OCI-LY7 (cell line): ENCODE data around the gene KIAA1328. TPM values are rescaled to one million over a fixed set of nuclear protein-coding genes. Genes with fewer than 3 reads are reported as not detected.

Experiments
- BruUV-seq: library from RNA; stranded (reverse); fragments of 400-500 nt; replicated peaks from 2 replicates; lab custom pipeline; 2021; lab: Mats Ljungman, UMichigan
- CTCF ChIA-PET: fragments of 300-600 bp; sonication (Branson Sonifier 250); formaldehyde crosslinking; loops from one replicate; lab custom pipeline; 2022; ENCODE audit warnings: antibody characterized with exemption; ENCODE audit not compliant: unreplicated experiment; lab: Charles Lee
- POLR2A ChIA-PET: fragments of 300-600 bp; sonication (Branson Sonifier 250); formaldehyde crosslinking; loops from one replicate; lab custom pipeline; 2022; ENCODE audit warnings: antibody characterized with exemption; lab: Charles Lee
- DNase-seq: peaks from one replicate; pipeline ENCODE4 v3.0.0-alpha.2; 2015; ENCODE audit warnings: low spot score
- H2AFZ ChIP-seq: fragments of 200-600 bp; sonication (generic), shearing (Covaris generic); 2 replicates; pipeline ENCODE4 v1.6.1; 2014; ENCODE audit warnings: mild to moderate bottlenecking, antibody characterized with exemption, low read length, moderate library complexity
- H3K27ac ChIP-seq: fragments of 200-600 bp; sonication (generic); 2 replicates; pipeline ENCODE4 v1.5.1; 2014; ENCODE audit warnings: mixed run types, low read depth, mild to moderate bottlenecking, moderate library complexity, low read length, inconsistent platforms; ENCODE audit not compliant: poor library complexity, severe bottlenecking
- H3K36me3 ChIP-seq: fragments of 200-600 bp; sonication (generic); 2 replicates; pipeline ENCODE4 v1.6.1; 2014; ENCODE audit warnings: mild to moderate bottlenecking, antibody characterized with exemption, low read length, moderate library complexity, mixed read lengths; ENCODE audit not compliant: insufficient read depth
- H3K4me1 ChIP-seq: fragments of 200-600 bp; sonication (generic); 2 replicates; pipeline ENCODE4 v1.5.1; 2014; ENCODE audit warnings: mild to moderate bottlenecking, low read length; ENCODE audit not compliant: insufficient read depth, poor library complexity, severe bottlenecking
- H3K4me2 ChIP-seq: fragments of 200-600 bp; sonication (generic); 2 replicates; pipeline ENCODE4 v1.6.1; 2014; ENCODE audit warnings: mild to moderate bottlenecking, low read length
- H3K4me3 ChIP-seq: fragments of 200-600 bp; sonication (generic); 2 replicates; pipeline ENCODE4 v1.5.1; 2014; ENCODE audit warnings: mild to moderate bottlenecking, low read depth, low read length; ENCODE audit not compliant: poor library complexity, severe bottlenecking
- H3K79me2 ChIP-seq: fragments of 200-600 bp; sonication (generic); 2 replicates; pipeline ENCODE4 v1.6.1; 2016; ENCODE audit warnings: low read depth, mild to moderate bottlenecking, low read length, moderate library complexity, mixed read lengths; ENCODE audit not compliant: insufficient read depth
- H3K9me2 ChIP-seq: fragments of 200-600 bp; sonication (generic); 2 replicates; pipeline ENCODE4 v1.6.1; 2016; ENCODE audit warnings: mild to moderate bottlenecking, low read length, mixed read lengths; ENCODE audit not compliant: insufficient read depth
- H3K9me3 ChIP-seq: fragments of 200-600 bp; sonication (generic); 2 replicates; pipeline ENCODE4 v1.6.1; 2014; ENCODE audit warnings: mild to moderate bottlenecking, mixed run types, low read length, mixed read lengths
- H4K20me1 ChIP-seq: fragments of 200-600 bp; sonication (generic); 2 replicates; pipeline ENCODE4 v1.6.1; 2014; ENCODE audit warnings: mild to moderate bottlenecking, antibody characterized with exemption, low read length, moderate library complexity, mixed read lengths; ENCODE audit not compliant: insufficient read depth
- EZH2phosphoT487 ChIP-seq: fragments of 200-600 bp; sonication (generic); IDR thresholded peaks from 2 replicates; pipeline ENCODE4 v1.6.1; 2018; ENCODE audit warnings: low read depth, borderline replicate concordance, mild to moderate bottlenecking, mixed run types, antibody characterized with exemption, low read length, moderate library complexity, mixed read lengths
- intact Hi-C: fragments of 100-400 bp; cut with micrococcal nuclease; formaldehyde crosslinking; loops from one replicate; pipeline ENCODE4 v1.10.0; 2022; ENCODE audit not compliant: unreplicated experiment
- total RNA-seq, 2 experiments: library from RNA; depleted of rRNA in 1 of 2; stranded (reverse); fragments of >200 nt in 1 of 2; shearing (Covaris generic) in 1 of 2; gene quantifications; 2 replicates each; pipeline ENCODE4 v1.2.3, GENCODE V29; 2014 to 2022
- TF ChIP-seq, protein P1 (sequence below): fragments of 200-600 bp; sonication (generic); conservative IDR thresholded peaks from 2 replicates; pipeline ENCODE4 v1.5.1; 2014; ENCODE audit warnings: mild to moderate bottlenecking, antibody characterized with exemption, low read length, moderate library complexity, mixed read lengths

KIAA1328 gene
- total RNA-seq, 2 experiments from 2014 or later: 3.0 to 5.8 TPM

DNA sequence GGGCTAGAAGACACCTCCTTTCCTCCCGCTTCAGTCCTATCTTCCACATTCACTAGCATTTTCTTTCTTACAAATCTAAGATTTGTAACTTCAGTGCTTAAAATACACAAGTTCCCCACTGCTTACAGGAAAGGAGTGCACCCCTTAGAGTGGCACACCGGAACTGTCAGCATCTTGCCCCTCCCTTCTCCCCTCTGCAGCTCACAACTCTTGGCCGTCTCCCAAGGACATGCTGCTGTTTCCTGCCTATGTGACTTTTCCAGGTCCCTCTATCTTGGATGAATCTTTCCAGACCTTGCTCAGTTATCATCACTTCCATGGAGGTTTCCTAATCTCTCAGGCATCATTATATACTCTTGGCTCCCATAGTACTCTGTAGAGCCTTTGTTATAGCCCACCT is 401.8 kb downstream of the KIAA1328 start:
- ChIA-PET CTCF (no interaction called here), POLR2A (no interaction called here)
- Histone ChIP-seq H3K79me2 (no peaks in the 10 kb centered on the region), H3K36me3 (no peaks in the 10 kb centered on the region), H2AFZ (no peak overlapping the region), H3K27ac (no peak overlapping the region), H3K4me3 (no peak overlapping the region), H4K20me1 (no peaks in the 10 kb centered on the region), H3K4me1 (no peaks in the 10 kb centered on the region), H3K9me2 (no peaks in the 10 kb centered on the region), H3K4me2 (no peak overlapping the region), H3K9me3 (no peaks in the 10 kb centered on the region)
- TF ChIP-seq EZH2phosphoT487: no peak
- TF ChIP-seq, protein P1, sequence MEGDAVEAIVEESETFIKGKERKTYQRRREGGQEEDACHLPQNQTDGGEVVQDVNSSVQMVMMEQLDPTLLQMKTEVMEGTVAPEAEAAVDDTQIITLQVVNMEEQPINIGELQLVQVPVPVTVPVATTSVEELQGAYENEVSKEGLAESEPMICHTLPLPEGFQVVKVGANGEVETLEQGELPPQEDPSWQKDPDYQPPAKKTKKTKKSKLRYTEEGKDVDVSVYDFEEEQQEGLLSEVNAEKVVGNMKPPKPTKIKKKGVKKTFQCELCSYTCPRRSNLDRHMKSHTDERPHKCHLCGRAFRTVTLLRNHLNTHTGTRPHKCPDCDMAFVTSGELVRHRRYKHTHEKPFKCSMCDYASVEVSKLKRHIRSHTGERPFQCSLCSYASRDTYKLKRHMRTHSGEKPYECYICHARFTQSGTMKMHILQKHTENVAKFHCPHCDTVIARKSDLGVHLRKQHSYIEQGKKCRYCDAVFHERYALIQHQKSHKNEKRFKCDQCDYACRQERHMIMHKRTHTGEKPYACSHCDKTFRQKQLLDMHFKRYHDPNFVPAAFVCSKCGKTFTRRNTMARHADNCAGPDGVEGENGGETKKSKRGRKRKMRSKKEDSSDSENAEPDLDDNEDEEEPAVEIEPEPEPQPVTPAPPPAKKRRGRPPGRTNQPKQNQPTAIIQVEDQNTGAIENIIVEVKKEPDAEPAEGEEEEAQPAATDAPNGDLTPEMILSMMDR: no peak
- no peak for DNase-seq
- no TSS peak for BruUV-seq
- intact Hi-C loops: no loop called here

GRCh38 chr18:37231251-37231650 is 402.3 kb downstream of the KIAA1328 start:
- BruUV-seq: no TSS peak
- intact Hi-C loops: no loop called here

GRCh38 chr18:37235583-37235982 is 406.7 kb downstream of the KIAA1328 start:
- Histone ChIP-seq H2AFZ (no peak overlapping the region), H3K4me1 (no peaks in the 10 kb centered on the region), H3K36me3 (no peaks in the 10 kb centered on the region), H3K27ac (no peak overlapping the region), H3K9me3 (no peaks in the 10 kb centered on the region), H3K4me3 (no peak overlapping the region), H3K4me2 (no peak overlapping the region), H3K9me2 (no peaks in the 10 kb centered on the region), H3K79me2 (no peaks in the 10 kb centered on the region), H4K20me1 (no peaks in the 10 kb centered on the region)
- POLR2A ChIA-PET: no interaction called here
- BruUV-seq: no TSS peak
- no peak for DNase-seq
- TF ChIP-seq, protein P1: no peak
- no peak for TF ChIP-seq EZH2phosphoT487
- intact Hi-C loops: no loop called here
- CTCF ChIA-PET: no interaction called here

More at GRCh38 chr18:37231251-37231650, 402.3 kb downstream of the KIAA1328 start:
- Histone ChIP-seq H2AFZ (no peak overlapping the region), H3K4me2 (no peak overlapping the region), H3K27ac (no peak overlapping the region), H4K20me1 (no peaks in the 10 kb centered on the region), H3K9me2 (no peaks in the 10 kb centered on the region), H3K9me3 (no peaks in the 10 kb centered on the region), H3K4me3 (no peak overlapping the region), H3K4me1 (no peaks in the 10 kb centered on the region), H3K79me2 (no peaks in the 10 kb centered on the region), H3K36me3 (no peaks in the 10 kb centered on the region)
- ChIA-PET POLR2A (no interaction called here), CTCF (no interaction called here)
- no peak for DNase-seq
- no peak for TF ChIP-seq EZH2phosphoT487
- TF ChIP-seq, protein P1: no peak
